H4 (cell line): ENCODE results near the gene DDIT3. TPM values are rescaled to one million over a fixed set of nuclear protein-coding genes. Genes with fewer than 3 reads are reported as not detected.

ENCODE experiments used
- DNase-seq: peaks from one replicate; pipeline ENCODE4 v3.0.0-alpha.2; 2015; ENCODE audit warnings: low spot score
- total RNA-seq: library from RNA; depleted of rRNA; stranded (reverse); fragments of >200 nt; shearing (Covaris generic); gene quantifications from 2 replicates; pipeline ENCODE4 v1.2.3, GENCODE V29; 2014

DDIT3 gene
- total RNA-seq, 1 experiment from 2014 or later: 50.1 TPM

DNA sequence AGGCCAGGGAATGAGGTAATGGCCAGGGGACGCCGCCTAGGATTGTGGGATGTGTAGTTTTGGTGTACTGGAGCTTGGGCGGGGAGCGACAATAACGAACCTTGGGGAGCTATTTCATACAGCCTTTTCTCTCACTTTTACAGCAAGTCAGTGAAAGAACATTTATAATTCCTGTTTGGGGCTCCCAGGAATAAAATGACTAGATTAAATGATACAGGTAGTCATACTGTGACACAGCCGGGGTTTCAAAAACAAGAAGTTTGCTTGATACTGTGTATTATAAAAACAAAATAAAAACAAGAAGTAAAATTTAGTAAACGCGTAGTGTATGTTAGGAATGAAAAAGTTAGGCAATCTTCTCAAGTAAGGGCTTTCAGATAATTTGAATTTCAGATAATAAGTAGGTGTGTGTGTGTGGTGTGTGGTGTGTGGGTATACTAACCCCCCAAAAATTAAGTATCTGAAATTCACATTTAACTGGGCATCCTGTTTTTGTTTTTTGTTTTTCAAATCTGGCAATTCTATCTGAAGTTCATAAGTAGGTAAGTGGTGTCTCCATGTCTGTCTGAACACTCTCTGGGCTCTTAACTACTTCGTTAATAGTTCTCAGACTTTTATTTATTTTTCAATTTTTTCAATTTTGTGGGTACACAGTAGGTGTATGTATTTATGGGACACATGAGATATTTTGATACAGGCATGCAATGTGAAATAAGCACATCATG is 27.1 kb upstream of the DDIT3 start:
- DNase-seq: no peak

DNA sequence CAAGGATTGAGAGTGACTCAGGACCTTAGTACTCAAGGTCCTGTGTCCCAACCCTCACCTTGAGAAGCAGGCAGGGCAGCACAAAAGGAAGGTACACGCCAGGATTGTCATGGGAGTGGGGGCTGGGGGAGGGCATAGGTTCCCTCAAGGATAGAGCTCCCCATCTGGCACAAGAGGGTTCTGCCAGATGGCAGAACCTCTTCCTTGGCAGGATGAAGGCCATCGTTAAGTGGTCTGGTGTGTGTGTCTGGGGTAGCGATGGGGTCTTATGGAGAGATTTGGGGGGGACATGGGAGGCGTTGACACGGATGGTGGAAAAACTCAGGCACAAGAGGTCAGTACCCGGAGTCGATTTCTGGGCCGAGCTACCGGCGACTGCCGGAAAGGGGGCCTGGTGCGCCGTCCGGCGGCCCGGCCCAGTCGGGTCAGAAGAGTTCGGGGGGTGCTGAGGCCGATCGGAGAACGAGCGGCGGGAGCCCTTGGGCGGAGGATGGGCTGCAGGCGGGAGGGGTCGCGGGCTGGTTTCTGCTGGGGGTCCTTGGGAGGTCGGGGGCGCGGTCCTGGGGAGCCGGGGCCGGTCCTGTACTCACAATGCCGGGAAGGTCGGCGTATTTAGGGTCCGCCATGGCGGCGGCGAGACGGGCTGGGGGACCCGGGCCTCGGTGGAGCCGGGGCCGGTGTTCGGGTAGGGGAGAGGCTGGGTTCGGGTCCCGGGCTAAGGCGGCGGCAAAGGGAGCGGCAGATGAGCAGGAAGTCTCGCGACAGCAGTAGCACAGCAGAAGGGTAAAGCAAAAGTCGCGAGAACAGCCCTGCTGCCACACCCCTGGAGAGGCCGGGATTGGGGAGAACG is 26.3 kb upstream of the DDIT3 start, which contains the start of gene DCTN2:
TSS of gene DCTN2 (minus strand) at position 755 of the 850 bp plus-strand sequence. CDS start at position 626, 129 bp downstream.
- DNase-seq: peak; percentile 91

DNA sequence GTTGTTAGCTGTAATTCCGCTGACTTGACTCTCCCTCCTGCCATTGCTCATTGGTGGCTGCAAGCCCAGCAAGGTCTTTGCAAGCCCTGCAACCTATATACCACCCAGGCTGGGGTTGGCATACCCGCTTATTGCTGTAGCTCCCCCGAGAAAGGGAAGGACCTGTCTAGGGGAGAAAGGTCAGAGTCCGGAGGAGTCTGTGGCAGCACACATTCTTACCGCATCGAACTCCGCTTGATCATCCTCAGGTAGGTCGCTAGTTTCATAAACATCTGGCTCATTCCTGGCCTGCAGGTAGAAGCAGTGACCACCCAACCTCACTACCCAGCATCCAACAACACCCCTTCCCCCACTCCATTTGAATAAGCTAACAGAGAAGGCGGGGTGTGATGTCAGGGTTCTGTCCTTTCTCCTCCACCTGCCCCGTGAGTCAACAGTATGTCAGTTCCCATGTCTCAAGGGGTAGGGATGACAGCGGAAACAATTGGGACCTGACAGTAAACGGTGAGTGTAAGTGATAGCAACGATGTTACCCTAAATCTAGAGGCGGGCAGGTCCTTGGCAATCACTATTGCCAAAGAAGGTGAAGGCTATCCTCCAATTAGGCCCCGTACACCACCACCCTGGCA is 25.6 kb upstream of the DDIT3 start:
- no peak for DNase-seq

DNA sequence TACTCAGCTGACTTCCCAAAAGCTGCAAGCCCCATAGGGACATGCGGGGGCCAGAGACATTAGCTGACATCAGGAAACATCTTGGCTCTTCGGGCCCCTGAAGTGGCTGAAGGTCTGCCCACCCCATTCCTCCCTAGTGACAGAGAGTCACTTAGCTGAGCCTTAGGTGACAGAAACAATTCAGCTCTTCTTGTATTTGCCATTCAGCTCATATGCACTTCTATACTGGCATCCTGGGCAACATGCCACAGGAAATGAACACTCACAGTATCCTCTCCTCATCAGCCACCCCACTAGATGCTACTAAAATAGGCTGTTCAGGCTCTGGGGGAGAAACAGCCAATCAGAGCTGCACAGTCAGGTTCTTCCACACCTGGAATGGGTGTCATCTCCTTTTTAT is 23.3 kb upstream of the DDIT3 start:
- no peak for DNase-seq

DNA sequence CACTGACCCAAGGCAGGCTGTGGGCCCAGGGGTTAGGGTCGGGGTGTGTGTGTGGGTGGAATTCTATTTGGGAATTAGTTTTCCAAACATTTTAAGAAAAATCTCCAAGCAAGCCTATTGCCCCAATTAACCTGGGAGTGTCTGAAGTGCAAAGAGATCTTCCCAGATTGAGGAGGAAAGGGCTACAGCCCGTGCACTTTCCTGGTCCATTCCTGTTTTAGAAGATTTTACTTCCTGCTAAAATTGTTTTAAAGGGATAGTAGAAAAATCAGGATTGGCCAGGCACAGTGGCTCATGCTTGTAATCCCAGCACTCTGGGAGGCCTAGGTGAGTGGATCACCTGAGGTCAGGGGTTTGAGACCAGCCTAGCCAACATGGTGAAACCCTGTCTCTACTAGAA is 21.4 kb upstream of the DDIT3 start:
- DNase-seq: no peak

DNA sequence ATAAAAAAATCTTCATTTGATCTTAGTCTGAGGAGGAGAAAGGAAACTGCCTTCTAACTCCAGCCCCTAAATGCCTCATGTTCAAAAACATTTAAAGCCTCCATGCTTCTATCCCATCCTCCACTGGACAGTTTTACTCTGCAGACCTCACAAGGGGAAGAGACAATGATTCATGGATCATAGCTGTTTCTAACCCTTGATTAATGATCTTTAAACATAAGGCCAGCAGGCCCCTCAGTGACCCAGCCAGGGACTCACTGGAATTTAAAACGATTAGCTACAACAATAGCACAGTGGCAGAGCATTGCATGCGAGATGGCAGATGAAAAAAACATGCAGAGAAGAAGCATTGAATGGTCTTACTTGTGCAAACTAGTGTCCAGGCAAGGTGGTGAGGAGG is 20.7 kb upstream of the DDIT3 start:
- DNase-seq: no peak

DNA sequence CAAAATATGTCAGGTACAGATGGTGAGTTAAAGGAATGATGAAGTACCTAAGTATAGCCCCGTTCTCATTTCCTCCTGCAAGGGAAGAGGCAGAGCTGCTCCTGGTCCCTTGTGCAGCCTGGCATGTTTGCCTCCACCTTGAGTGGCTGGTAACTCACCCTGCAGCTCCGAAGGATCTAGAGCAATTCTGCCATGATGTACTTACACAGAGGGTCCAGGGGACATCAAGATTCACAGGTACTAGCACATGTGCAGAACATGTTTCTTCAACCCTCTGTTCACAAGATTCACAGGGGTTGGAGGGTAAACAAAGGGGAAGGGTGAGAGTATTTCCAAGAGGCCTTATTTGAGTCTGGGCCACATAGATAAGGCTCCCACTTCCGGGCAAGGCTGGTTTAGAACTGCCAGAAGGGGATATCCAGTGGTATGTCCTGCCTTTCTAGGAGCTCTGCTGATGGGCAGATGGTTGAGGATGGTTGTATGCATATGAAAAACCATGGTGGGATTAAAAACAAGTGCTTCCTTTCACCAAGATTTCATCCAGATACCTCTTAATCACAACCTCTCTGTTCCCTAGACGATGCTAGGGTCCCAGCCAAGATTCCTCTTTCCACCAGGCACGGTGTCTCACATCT is 18.9 kb upstream of the DDIT3 start:
- DNase-seq: no peak

DNA sequence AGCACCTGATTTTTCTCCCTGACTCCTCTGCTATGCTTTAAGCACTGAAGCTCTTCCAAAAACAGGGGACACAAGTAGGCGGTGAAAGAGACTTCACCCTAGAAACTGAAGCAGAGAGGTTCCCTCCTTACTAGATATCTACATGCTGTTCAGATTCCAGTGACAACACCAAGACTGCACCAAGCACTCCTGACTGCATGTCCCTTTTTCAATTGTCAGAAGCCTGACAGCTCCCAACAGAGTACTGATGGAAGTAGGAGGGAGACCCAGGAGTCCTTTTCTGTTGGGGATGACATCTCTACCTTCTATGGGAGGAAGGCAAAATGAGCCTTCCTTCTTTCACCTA is 16.3 kb upstream of the DDIT3 start:
- no peak for DNase-seq

DNA sequence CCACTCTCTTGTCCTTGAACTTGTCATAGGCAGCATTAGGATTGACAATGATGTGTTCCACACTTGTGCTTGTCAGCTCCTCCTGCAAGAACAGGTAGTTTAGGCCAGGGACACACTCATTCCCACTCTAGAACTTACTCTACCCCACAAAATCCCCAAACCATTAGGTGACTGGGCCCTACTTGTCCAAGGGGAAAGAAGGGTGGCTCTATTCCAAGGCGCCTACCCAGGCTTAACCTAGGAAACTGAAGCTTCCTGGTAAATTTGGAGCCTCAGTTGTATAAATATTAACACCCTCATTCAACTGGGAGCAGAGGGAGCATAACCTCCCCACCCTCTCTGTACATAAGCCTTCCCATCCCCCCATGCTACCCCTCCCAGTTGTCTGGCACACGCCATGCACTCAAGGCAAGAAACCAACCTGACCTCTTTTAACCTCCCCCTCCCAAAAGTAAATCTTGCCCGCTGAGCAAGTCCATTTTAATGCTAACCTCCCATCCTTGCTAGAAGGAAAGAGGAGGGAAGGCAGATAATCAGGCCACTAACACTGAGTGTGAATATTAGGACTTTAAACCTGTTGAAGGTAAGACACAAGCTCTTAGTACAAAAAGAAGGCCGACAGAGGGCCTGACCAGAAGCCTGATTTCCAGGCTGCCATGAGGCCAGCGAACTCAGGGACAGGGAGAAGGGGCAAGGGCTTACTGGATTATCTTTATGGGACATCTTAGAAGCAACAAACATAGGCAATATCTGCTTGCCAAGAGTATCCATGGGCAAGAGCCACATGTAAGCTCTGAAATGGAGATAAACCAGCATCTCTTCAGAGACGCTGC is 15.7 kb upstream of the DDIT3 start:
- no peak for DNase-seq

DNA sequence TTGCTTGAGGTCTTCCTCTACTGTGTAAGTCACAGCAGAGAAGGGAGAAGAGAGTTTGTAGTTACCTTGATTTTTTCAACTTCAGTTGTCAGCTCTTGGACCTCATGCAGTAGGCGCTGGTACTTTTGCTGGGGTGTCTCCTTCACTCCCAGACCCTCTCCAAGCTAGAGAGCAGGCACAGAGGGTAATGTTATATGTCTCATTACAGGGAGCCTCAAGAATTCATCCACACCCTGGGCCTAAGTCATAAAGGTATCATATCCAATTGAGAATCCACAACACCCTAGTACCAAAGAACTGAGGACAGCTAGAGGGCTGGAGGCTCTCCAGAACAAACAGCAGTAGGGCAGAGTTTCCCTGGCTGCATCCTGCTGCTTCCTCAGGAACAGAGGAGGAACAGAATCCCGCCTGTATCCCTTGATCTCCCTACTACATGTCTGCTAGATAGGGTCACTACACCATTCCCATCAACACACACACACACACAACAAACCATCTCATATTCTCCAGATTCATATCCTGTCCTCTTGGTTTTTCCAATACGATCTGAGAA is 14.8 kb upstream of the DDIT3 start:
- DNase-seq: no peak

DNA sequence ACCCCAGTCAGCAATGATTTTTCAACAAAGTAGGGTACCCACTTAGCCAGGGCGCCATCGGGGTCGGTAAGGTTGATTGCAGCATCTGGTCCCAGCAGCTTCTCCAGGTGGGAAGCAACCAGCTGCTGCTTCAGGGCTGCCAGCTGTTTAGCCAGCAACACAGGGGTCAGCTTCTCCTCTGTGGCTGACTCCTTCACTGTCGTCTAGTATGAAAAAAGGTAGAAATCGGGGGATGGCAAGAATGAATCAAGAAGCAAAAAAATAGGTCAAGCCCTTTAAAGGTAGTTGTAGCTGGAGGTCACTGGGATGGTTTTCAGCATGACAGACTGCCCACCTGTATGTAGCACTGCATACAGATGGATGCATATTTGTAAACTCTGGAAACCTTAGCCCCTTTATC is 13.9 kb upstream of the DDIT3 start:
- no peak for DNase-seq

DNA sequence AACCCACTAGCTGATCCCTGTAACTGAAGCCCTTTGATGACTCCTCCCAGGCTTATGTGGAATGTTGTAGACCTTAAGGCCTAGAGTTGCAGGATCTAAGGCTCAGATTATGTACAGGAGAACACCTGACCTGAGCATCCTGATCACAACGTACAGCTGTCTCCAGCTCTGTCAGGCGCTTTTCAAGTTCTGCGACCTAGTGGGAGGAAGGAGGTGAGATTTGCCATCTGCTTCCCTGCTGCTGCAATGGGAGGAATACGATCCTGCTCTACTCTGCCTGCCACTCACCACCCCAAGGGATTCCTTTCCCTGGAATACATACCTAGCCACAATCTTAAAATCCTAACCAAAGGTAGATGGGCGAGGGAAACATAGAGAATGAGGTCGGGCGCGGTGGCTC is 12.8 kb upstream of the DDIT3 start:
- DNase-seq: no peak

DNA sequence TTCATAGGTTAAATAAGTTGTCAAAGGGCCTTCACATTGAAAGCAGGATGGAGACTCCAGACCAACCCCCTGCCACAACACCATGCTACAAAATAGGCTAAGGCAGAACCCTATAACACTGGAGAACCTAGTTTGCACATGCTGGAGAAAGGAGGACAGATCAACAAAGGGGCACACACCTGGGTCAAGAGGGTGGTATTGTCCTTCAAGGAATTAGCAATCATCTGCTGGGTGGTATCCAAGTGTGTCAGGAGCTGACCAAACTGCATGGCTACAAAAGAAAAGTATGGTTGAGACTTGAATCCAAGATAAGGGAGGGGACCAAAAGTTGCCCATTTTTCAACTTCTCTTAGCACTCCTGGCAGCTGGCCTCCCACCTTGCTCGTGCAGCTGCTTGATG is 11.5 kb upstream of the DDIT3 start:
- DNase-seq: no peak

DNA sequence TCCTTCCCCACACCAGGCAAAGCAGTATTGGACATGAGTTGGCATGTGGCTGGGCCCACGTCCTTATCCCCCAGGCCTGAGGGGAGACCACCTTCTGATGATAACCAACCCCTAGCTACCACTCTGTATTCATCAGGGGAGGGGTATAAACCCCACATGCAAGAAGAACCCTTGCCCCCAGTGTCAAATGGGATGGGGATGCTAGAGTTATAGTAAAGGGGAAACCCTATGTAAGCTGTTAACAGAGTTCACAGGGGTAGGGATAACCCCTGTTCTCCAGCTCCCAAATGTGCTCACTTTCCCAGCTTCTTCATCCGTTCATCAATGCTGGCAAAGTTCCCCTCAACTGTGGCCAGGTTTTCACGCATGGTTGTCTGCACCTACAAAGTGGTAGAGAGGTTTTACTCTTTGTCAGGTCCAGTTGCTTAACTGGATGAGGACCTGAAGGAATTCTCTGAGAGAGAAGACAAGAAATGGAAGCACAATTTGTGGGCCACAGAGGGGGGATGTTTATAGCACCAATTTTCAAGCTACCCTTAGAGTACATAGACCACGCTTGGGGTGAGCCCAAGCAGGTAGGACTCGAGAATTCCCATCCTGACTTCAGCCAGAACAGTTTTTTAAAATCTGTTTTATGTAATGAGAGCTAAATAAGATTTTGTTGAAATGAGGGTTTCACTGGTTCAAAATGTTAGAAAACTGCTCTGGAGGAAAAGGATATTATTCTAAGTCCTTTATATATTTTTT is 10.3 kb upstream of the DDIT3 start:
- no peak for DNase-seq

DNA sequence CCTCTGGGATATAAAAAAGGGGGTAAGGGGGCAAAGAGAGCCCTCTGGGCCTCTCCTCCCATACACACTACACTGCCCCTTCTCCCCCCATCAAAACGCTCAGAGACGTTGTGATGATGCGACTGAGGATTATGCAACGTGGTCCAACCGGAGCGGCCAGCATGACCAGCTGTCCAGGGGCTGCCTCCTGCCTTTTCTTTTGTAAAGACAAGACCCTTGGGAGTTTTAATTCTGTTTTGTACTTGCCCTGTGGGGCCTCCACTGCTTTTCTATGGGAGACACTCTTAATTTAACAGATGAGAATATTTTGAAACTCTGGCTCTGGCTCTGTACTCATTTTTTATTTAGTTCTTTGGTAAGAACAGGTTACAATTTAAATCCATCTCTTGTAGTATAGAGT is 9.5 kb upstream of the DDIT3 start:
- DNase-seq: no peak

DNA sequence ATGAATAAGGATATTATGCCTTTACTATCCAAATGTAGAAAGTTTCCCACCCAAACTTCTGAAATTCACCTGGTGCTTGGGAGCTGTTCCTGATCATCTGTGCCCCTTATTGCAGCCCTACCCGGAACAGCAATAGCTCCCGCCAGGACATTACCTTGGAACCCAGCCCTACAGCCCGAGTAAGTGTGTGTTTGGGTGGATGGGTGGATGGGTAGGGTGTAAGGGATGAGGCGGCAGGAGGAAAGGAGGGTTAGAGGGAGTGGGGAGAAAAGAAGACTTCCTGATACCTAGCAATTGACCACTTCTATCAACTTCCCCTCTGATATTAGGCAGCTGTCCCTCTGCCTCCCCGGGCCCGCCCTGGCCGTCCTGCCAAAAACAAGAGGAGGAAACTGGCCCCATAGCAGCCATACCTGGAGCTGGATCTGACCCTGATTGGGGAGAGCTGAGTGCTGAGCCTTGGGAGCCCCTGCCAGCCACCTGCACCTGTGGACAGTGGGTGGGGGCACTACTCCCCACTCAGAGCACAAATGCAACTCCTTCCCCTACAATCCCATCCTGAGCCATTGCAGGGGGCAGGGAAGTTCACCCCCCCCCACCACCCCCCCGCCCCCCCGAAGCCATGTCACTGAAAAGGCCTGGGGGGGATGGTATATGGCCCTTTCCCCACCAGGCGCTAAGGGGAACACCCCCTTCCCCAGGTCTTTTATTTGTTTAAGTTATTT is 8.7 kb upstream of the DDIT3 start:
- DNase-seq: no peak

DNA sequence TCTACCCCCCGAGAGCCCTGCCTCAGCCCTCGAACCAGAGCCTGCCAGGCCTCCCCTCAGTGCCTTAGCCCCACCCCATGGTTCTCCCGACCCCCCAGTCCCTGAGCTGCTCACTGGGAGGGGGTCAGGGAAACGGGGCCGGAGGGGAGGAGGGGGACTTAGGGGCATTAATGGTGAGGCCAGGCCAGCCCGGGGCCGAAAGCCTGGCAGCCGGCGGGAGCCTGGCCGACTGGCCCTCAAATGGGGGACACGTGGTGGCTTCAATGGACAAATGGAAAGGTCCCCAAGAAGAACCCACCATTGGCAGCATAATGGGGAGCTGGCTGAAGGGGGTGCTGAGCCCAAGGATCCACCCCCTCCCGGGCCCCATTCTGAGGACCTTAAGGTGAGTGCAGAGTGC is 7.9 kb upstream of the DDIT3 start:
- DNase-seq: no peak

DNA sequence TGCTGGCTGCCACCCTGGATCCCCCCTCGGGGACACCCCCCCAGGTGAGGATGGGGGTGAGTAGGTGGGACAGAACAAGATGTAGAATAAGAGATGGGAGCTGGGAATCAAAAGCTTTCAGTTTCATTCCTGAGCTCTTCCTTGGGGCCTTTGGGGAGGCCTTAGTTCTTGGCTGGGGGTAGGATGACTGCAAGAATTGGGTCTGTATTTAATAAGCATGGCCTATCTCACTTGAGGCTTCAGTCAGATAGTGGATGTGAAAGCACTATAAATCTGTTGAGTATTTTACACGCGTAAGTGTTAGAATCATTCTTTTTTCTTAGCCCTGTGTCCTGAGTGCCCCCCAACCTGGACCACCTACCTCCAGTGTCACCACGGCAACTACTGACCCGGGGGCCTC is 6.9 kb upstream of the DDIT3 start:
- no peak for DNase-seq

DNA sequence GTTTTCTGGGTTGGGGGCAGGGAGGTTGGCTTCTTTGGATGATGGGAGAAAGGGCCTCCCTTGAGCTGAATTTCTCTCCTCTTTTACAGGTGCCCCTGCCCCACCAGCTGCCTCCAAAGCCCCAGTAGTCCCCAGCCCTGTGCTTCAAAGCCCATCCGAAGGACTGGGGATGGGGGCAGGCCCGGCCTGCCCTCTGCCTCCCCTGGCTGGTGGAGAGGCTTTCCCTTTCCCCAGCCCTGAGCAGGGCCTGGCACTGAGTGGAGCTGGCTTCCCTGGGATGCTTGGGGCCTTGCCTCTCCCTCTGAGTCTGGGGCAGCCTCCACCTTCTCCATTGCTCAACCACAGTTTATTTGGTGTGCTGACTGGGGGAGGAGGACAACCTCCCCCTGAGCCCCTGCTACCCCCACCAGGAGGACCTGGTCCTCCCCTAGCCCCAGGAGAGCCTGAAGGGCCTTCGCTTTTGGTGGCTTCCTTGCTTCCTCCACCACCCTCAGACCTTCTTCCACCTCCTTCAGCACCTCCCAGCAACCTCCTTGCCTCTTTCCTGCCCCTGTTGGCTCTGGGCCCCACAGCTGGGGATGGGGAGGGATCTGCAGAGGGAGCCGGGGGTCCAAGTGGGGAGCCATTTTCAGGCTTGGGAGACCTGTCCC is 6.3 kb upstream of the DDIT3 start:
- no peak for DNase-seq
